Activated CD4-positive, alpha-beta T cell treated with anti-CD3 and anti-CD28 coated beads for 36 hours (primary cell): ENCODE measurements around the gene ATE1. TPM values are rescaled to one million over a fixed set of nuclear protein-coding genes. Genes with fewer than 3 reads are reported as not detected.

ENCODE experiments used
- ATAC-seq: fragments of 200-7000 bp; cut with Tn5 transposase; one replicate; pipeline ENCODE4 v1.10.0; 2021; ENCODE audit warnings: mild to moderate bottlenecking, moderate library complexity
- CTCF ChIA-PET: fragments of 350-600 bp; sonication (Branson Sonifier 250); formaldehyde crosslinking; loops from one replicate; lab custom pipeline; 2021; ENCODE audit warnings: antibody characterized with exemption; lab: Charles Lee
- POLR2A ChIA-PET: fragments of 350-600 bp; sonication (Branson Sonifier 250); formaldehyde crosslinking; loops from one replicate; lab custom pipeline; 2021; ENCODE audit warnings: antibody characterized with exemption, inconsistent platforms; lab: Charles Lee
- DNase-seq: peaks from one replicate; pipeline ENCODE4 v3.0.0-alpha.2; 2020
- H3K27ac Mint-ChIP-seq: one replicate; pipeline ENCODE4 v1.8.0; 2021; ENCODE audit warnings: mixed read lengths
- H3K27me3 Mint-ChIP-seq: one replicate; pipeline ENCODE4 v1.8.0; 2021; ENCODE audit warnings: mixed read lengths
- H3K36me3 Mint-ChIP-seq: one replicate; pipeline ENCODE4 v1.8.0; 2021; ENCODE audit warnings: low read depth, mixed read lengths
- H3K4me1 Mint-ChIP-seq: one replicate; pipeline ENCODE4 v1.8.0; 2021; ENCODE audit warnings: mixed read lengths
- H3K4me3 Mint-ChIP-seq: one replicate; pipeline ENCODE4 v1.8.0; 2021; ENCODE audit warnings: mild to moderate bottlenecking, moderate library complexity, mixed read lengths
- H3K9me3 Mint-ChIP-seq: one replicate; pipeline ENCODE4 v1.8.0; 2021; ENCODE audit warnings: low read depth, mixed read lengths
- intact Hi-C, 2 experiments: fragments of 100-400 bp; cut with DNase I in 1 of 2; cut with micrococcal nuclease in 1 of 2; formaldehyde crosslinking; loops; one replicate each; pipeline versions ENCODE4 v1.14.2 to v1.15.1; 2022 to 2024; cut with DNase I, micrococcal nuclease
- total RNA-seq, 2 experiments: library from RNA; stranded (reverse); gene quantifications; one replicate each; pipeline ENCODE4 v1.2.3, GENCODE V29; 2021

The ATE1 gene
- total RNA-seq, 2 experiments from 2014 or later: 23.2 to 23.9 TPM

DNA sequence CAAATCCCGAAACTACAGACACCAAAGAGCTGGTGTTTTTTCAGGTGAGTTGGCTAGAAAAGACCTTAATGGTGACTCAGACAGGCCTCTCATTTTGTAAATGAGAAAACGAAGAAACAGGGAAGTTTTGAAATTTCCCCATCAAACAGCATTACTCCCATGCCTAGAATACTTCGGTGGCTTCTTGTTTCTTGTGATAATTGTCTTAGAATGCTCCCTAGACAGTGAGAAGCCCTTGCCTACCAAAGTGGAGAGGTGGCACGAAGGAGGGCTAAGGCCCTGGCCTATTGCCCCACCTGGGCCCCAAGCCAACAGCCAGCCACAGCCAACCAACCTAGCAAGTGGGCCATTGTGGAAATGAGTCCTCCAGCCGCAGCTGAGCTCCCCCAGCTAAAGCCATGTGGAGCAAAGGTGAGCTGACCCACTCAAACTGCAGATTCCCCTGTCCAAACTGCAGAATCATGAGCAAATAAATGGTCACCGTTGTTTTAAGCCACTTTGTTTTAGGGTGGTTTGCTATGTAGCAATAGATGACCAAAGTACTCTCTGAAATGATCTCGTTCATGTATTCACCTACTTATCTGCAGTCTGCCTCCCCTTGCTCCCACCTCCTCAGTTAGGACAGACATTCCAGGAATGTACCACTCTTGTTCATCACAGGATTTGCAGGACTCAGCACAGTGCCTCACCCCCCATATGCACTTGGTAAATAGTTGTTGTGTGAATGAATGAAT is 231.9 kb downstream of the ATE1 start:
- H3K4me3 Mint-ChIP-seq: no peak overlapping the region
- CTCF ChIA-PET: interaction anchor here (0.6 to 1.1 kb wide), 4 partner anchors 42 to 753 kb away, joined by 3 read pairs; no protein-coding TSS in a partner anchor

GRCh38 chr10:121694966-121695643 is 232.7 kb downstream of the ATE1 start:
- ATAC-seq (no peak), DNase-seq (no peak)
- H3K27ac Mint-ChIP-seq: no peak overlapping the region
- no peaks in the 10 kb centered on the region for H3K4me1 Mint-ChIP-seq
- intact Hi-C loops: no loop called here
- H3K4me3 Mint-ChIP-seq: no peak overlapping the region
- POLR2A ChIA-PET: no interaction called here
- peaks cover 2% of the 10 kb centered on the region for H3K9me3 Mint-ChIP-seq
- CTCF ChIA-PET: interaction anchor here (1.1 kb wide), 1 partner anchor 752 kb away, joined by 3 read pairs; no protein-coding TSS in a partner anchor
- no peaks in the 10 kb centered on the region for H3K36me3 Mint-ChIP-seq
- H3K27me3 Mint-ChIP-seq: peaks cover 4% of the 10 kb centered on the region

More for the DNA sequence above, 231.9 kb downstream of the ATE1 start:
- no peaks in the 10 kb centered on the region for H3K27me3 Mint-ChIP-seq
- no peak overlapping the region for H3K27ac Mint-ChIP-seq
- peaks cover 6% of the 10 kb centered on the region for H3K9me3 Mint-ChIP-seq
- H3K36me3 Mint-ChIP-seq: no peaks in the 10 kb centered on the region
- no peaks in the 10 kb centered on the region for H3K4me1 Mint-ChIP-seq
- DNase-seq: no peak
- ATAC-seq: no peak
- intact Hi-C loops: no loop called here
- POLR2A ChIA-PET: no interaction called here

- Mint-ChIP-seq H3K4me3 (no peak overlapping the region), H3K4me1 (no peaks in the 10 kb centered on the region), H3K27me3 (peaks cover 4% of the 10 kb centered on the region), H3K9me3 (no peaks in the 10 kb centered on the region), H3K36me3 (no peaks in the 10 kb centered on the region), H3K27ac (no peak overlapping the region)
- ChIA-PET POLR2A (no interaction called here), CTCF (interaction anchor here (1.1 kb wide), 1 partner anchor 751 kb away, joined by 3 read pairs; no protein-coding TSS in a partner anchor)
- DNase-seq: no peak
- no peak for ATAC-seq
- intact Hi-C loops: no loop called here
These were observed 233.4 kb downstream of the ATE1 start for GRCh38 chr10:121694327-121694965.

DNA sequence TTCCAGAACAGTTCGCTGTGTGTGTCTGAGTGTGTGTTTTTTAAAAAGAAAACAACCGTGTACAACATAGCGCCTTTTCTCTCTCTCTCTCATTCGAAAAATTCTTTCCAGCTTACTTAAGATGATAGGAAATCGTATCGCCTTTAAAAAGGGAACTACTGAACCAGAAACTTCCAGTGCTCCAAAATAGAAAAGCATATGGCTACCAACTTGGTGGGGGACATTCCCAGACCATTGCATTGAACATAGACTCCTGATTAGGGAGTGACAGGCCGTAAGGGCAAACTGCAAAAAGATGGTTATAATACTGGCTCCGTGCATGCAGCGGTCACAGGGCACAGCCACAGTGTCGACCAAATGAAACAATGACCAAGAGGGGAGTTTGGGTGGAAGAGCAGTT is 235.2 kb downstream of the ATE1 start:
- no peak overlapping the region for H3K4me3 Mint-ChIP-seq
- ChIA-PET POLR2A (no interaction called here), CTCF (interaction anchor here (0.6 kb wide), 1 partner anchor 10 kb away, joined by 3 read pairs; no protein-coding TSS in a partner anchor)
- peaks cover 7% of the 10 kb centered on the region for H3K27me3 Mint-ChIP-seq
- no peak overlapping the region for H3K27ac Mint-ChIP-seq
- H3K4me1 Mint-ChIP-seq: no peaks in the 10 kb centered on the region
- DNase-seq (no peak), ATAC-seq (no peak)
- intact Hi-C loops: no loop called here
- H3K9me3 Mint-ChIP-seq: no peaks in the 10 kb centered on the region
- H3K36me3 Mint-ChIP-seq: no peaks in the 10 kb centered on the region

GRCh38 chr10:121690970-121691369 is 236.9 kb downstream of the ATE1 start:
- intact Hi-C loops: no loop called here
- H3K9me3 Mint-ChIP-seq: no peaks in the 10 kb centered on the region
- ChIA-PET POLR2A (no interaction called here), CTCF (interaction anchor here (0.6 kb wide), 1 partner anchor 732 kb away, joined by 5 read pairs; no protein-coding TSS in a partner anchor)
- H3K27me3 Mint-ChIP-seq: peaks cover 7% of the 10 kb centered on the region
- H3K4me3 Mint-ChIP-seq: no peak overlapping the region
- DNase-seq: no peak
- ATAC-seq: no peak
- H3K27ac Mint-ChIP-seq: no peak overlapping the region
- H3K4me1 Mint-ChIP-seq: no peaks in the 10 kb centered on the region
- H3K36me3 Mint-ChIP-seq: no peaks in the 10 kb centered on the region

Other genes starting within 250 kb of the ATE1 start
- 10 to 100 TPM; 56.3 to 56.4 TPM for gene NSMCE4A, start 47.2 kb upstream of the ATE1 start, total RNA-seq
- not detected for gene TACC2, start 61.1 kb upstream of the ATE1 start, total RNA-seq